Right renal pelvis (tissue), 4 donors: ENCODE results near the gene PDE8B. TPM values are rescaled to one million over a fixed set of nuclear protein-coding genes. Genes with fewer than 3 reads are reported as not detected.

ENCODE experiments used
- DNase-seq, 4 donors: peaks; one replicate each; pipeline ENCODE4 v3.0.0-alpha.2; 2013; ENCODE audit warnings: low read depth in 4 of 4, low spot score in 3 of 4, missing footprints in 1 of 4
- polyA plus RNA-seq, 4 donors: library from polyadenylated mRNA; unstranded; fragments of 120-200 nt; gene quantifications; one replicate each; pipeline ENCODE4 v1.2.1, GENCODE V29; 2013; ENCODE audit not compliant: insufficient read length in 4 of 4

Gene PDE8B
- polyA plus RNA-seq, 4 donors = 4.4 to 8.1 (median 6.3) TPM

GRCh38 chr5:77316871-77317661, 106.6 kb downstream of the PDE8B start:
- DNase-seq = no peak

GRCh38 chr5:77318060-77318459, 107.6 kb downstream of the PDE8B start:
- no peak for DNase-seq

- no peak for DNase-seq
Measured at GRCh38 chr5:77319117-77319804, 108.8 kb downstream of the PDE8B start.

GRCh38 chr5:77321793-77322394, 111.4 kb downstream of the PDE8B start:
- no peak for DNase-seq

GRCh38 chr5:77322406-77322805, 111.9 kb downstream of the PDE8B start:
- DNase-seq = no peak

GRCh38 chr5:77325921-77326541, 115.6 kb downstream of the PDE8B start:
- DNase-seq = peak in 1 of 4 donors; percentile 17

- DNase-seq = no peak
Measured at GRCh38 chr5:77326986-77327734, 116.7 kb downstream of the PDE8B start.

- no peak for DNase-seq
Measured at GRCh38 chr5:77328930-77329647, 118.6 kb downstream of the PDE8B start.

GRCh38 chr5:77329664-77330430, 119.4 kb downstream of the PDE8B start:
- no peak for DNase-seq

- DNase-seq = no peak
Measured at GRCh38 chr5:77333036-77333435, 122.6 kb downstream of the PDE8B start.

- DNase-seq = no peak
Measured at GRCh38 chr5:77333451-77334123, 123.1 kb downstream of the PDE8B start.

- DNase-seq = no peak
Measured at GRCh38 chr5:77337246-77337645, 126.8 kb downstream of the PDE8B start.

- DNase-seq = peak in 1 of 4 donors; percentile 14
Measured at GRCh38 chr5:77337686-77338085, 127.2 kb downstream of the PDE8B start.

GRCh38 chr5:77339337-77339890, 128.9 kb downstream of the PDE8B start:
- DNase-seq = no peak

- no peak for DNase-seq
Measured at GRCh38 chr5:77343165-77343564, 132.7 kb downstream of the PDE8B start.

- no peak for DNase-seq
Measured at GRCh38 chr5:77347435-77348098, 137.1 kb downstream of the PDE8B start.

- DNase-seq = no peak
Measured at GRCh38 chr5:77353251-77353650, 142.8 kb downstream of the PDE8B start.

- no peak for DNase-seq
Measured at GRCh38 chr5:77354454-77354853, 144.0 kb downstream of the PDE8B start.
